Gastrocnemius medialis (tissue), 4 donors: ENCODE measurements around the gene FKBP5.

ENCODE experiments used
- POLR2A ChIP-seq, 2 donors: fragments of 450-650 bp; IDR thresholded peaks; one replicate each; pipeline ENCODE4 v1.6.1; 2017; ENCODE audit warnings: antibody characterized with exemption in 2 of 2, mild to moderate bottlenecking in 2 of 2, moderate library complexity in 2 of 2
- TF ChIP-seq, protein P1 (sequence below), 5 experiments: fragments of 450-650 bp in 3 of 5; fragments of 200-600 bp in 2 of 5; sonication (generic) in 2 of 5; IDR thresholded peaks in 4 of 5; conservative IDR thresholded peaks in 1 of 5; 1 replicate in 4 of 5; 2 replicates in 1 of 5; pipeline ENCODE4 v1.5.1; 2016 to 2019; ENCODE audit warnings: antibody characterized with exemption in 5 of 5, mild to moderate bottlenecking in 3 of 5, moderate library complexity in 3 of 5

DNA sequence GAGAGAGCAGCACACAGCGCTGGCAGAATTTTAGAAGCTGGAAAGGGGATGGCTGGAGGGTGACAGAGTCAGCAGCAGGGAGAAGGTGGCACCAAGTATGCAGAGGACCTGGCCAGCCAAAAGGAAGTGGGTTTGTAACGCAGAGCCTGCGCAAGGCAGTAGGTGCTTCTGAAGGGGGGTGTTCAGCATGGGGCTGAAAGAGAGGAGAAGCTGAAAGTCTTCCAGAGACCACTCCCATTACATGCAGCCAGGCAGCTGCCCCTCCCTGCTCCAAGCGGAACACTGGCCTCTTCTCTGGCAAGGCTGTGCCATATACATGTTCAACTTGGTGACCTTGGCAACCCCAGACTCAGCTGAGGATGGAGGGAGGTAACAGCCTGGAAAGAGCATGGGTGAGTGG is 133.9 kb downstream of the FKBP5 start:
- no peak for TF ChIP-seq POLR2A (IDR thresholded peaks at IDR 0.05)
- TF ChIP-seq, protein P1, sequence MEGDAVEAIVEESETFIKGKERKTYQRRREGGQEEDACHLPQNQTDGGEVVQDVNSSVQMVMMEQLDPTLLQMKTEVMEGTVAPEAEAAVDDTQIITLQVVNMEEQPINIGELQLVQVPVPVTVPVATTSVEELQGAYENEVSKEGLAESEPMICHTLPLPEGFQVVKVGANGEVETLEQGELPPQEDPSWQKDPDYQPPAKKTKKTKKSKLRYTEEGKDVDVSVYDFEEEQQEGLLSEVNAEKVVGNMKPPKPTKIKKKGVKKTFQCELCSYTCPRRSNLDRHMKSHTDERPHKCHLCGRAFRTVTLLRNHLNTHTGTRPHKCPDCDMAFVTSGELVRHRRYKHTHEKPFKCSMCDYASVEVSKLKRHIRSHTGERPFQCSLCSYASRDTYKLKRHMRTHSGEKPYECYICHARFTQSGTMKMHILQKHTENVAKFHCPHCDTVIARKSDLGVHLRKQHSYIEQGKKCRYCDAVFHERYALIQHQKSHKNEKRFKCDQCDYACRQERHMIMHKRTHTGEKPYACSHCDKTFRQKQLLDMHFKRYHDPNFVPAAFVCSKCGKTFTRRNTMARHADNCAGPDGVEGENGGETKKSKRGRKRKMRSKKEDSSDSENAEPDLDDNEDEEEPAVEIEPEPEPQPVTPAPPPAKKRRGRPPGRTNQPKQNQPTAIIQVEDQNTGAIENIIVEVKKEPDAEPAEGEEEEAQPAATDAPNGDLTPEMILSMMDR (IDR thresholded peaks at IDR 0.05 in 4 of 5, conservative IDR thresholded peaks at IDR 0.05 in 1 of 5): no peak
